Esophagus muscularis mucosa (tissue), 4 donors: ENCODE data around the gene SETMAR.

ENCODE experiments used
- CTCF ChIP-seq, 3 experiments: fragments of 200-600 bp in 2 of 3; fragments of 450-650 bp in 1 of 3; sonication (generic) in 2 of 3; IDR thresholded peaks; one replicate each; pipeline ENCODE4 v1.5.1; 2017 to 2019; ENCODE audit warnings: antibody characterized with exemption in 3 of 3, mild to moderate bottlenecking in 2 of 3, moderate library complexity in 1 of 3
- EP300 ChIP-seq: sonication (generic); formaldehyde crosslinking; IDR thresholded peaks from one replicate; pipeline ENCODE4 v1.6.1; 2017; ENCODE audit warnings: antibody characterized with exemption
- POLR2A ChIP-seq: fragments of 450-650 bp; IDR thresholded peaks from one replicate; pipeline ENCODE4 v1.6.1; 2017; ENCODE audit warnings: antibody characterized with exemption, moderate library complexity, mild to moderate bottlenecking, low read depth

GRCh38 chr3:4356220-4356540 lies 53.0 kb downstream of the SETMAR start:
- TF ChIP-seq CTCF (IDR thresholded peaks at IDR 0.05): no peak
- TF ChIP-seq POLR2A: no peak
- no peak for TF ChIP-seq EP300
